HEK293T (cell line): ENCODE measurements around the gene PTP4A2.

Source experiments
- CTCF ChIA-PET: fragments of 350-600 bp; formaldehyde crosslinking; extraction: SDS; loops from one replicate; lab custom pipeline; 2021; ENCODE audit warnings: antibody characterized with exemption, inconsistent platforms; lab: Yijun Ruan, JAX
- POLR2A ChIA-PET: fragments of 350-600 bp; formaldehyde crosslinking; extraction: SDS; loops from one replicate; lab custom pipeline; 2020; ENCODE audit warnings: antibody characterized with exemption, inconsistent platforms; lab: Yijun Ruan, JAX
- DNase-seq: peaks from one replicate; pipeline ENCODE4 v3.0.0; 2012; ENCODE audit warnings: mixed read lengths; ENCODE audit errors: extremely low spot score
- ARNT ChIP-seq: fragments of 450-650 bp; IDR thresholded peaks from 2 replicates; pipeline ENCODE4 v1.6.1; 2017; ENCODE audit warnings: mild to moderate bottlenecking
- BHLHE40 ChIP-seq: fragments of 450-650 bp; IDR thresholded peaks from 2 replicates; pipeline ENCODE4 v1.6.1; 2016; ENCODE audit warnings: mild to moderate bottlenecking, moderate library complexity, borderline replicate concordance
- CTBP1 ChIP-seq: fragments of 450-650 bp; IDR thresholded peaks from 2 replicates; pipeline ENCODE4 v1.6.1; 2016; ENCODE audit warnings: borderline replicate concordance
- ELF4 ChIP-seq: fragments of 450-650 bp; IDR thresholded peaks from 2 replicates; pipeline ENCODE4 v1.6.1; 2017; ENCODE audit warnings: antibody characterized with exemption
- FOXA1 ChIP-seq: fragments of 450-650 bp; IDR thresholded peaks from 2 replicates; pipeline ENCODE4 v1.6.1; 2016; ENCODE audit warnings: mild to moderate bottlenecking
- FOXK2 ChIP-seq: fragments of 450-650 bp; IDR thresholded peaks from 2 replicates; pipeline ENCODE4 v1.6.1; 2016; ENCODE audit warnings: mild to moderate bottlenecking
- FOXM1 ChIP-seq: fragments of 450-650 bp; IDR thresholded peaks from 2 replicates; pipeline ENCODE4 v1.6.1; 2017; ENCODE audit warnings: mild to moderate bottlenecking, borderline replicate concordance
- HDGF ChIP-seq: fragments of 450-650 bp; IDR thresholded peaks from 2 replicates; pipeline ENCODE4 v1.6.1; 2017; ENCODE audit warnings: antibody characterized with exemption, borderline replicate concordance
- L3MBTL2 ChIP-seq: fragments of 450-650 bp; conservative IDR thresholded peaks from 2 replicates; pipeline ENCODE4 v1.6.1; 2016; ENCODE audit warnings: mild to moderate bottlenecking
- LEF1 ChIP-seq: fragments of 450-650 bp; IDR thresholded peaks from 2 replicates; pipeline ENCODE4 v1.6.1; 2017; ENCODE audit warnings: mild to moderate bottlenecking, borderline replicate concordance
- NFRKB ChIP-seq: fragments of 450-650 bp; IDR thresholded peaks from 2 replicates; pipeline ENCODE4 v1.6.1; 2016; ENCODE audit warnings: mild to moderate bottlenecking, moderate library complexity
- SP1 ChIP-seq: fragments of 450-650 bp; IDR thresholded peaks from 2 replicates; pipeline ENCODE4 v1.6.1; 2017
- SUZ12 ChIP-seq: fragments of 450-650 bp; IDR thresholded peaks from 2 replicates; pipeline ENCODE4 v1.6.1; 2016; ENCODE audit warnings: mild to moderate bottlenecking
- TARDBP ChIP-seq: fragments of 450-650 bp; IDR thresholded peaks from 2 replicates; pipeline ENCODE4 v1.6.1; 2016
- ZNF384 ChIP-seq: fragments of 450-650 bp; IDR thresholded peaks from 2 replicates; pipeline ENCODE4 v1.6.1; 2016
- TF ChIP-seq, protein P1 (sequence below): fragments of 450-650 bp; IDR thresholded peaks from 2 replicates; pipeline ENCODE4 v1.6.1; 2016

Gene PTP4A2

DNA sequence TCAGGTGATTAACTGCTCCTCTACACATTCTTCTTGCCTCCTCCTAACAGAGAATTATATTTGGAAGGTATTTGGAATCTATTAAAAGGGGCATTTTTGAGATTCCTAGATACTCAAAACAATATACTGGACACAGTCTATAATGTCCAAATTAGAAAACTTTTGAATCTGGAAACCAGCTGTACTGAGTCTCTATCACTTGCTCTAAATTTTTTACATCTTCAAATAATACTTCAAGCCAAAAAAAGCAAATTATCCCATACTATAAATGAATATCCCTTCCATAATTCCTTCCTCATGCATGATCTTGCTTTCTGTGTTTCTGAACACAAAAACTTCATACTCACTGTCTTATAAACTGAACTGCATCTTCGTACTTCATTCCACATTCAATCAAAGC, 28.5 kb downstream of the PTP4A2 start:
- ChIA-PET POLR2A (no interaction called here), CTCF (no interaction called here)
- DNase-seq = no peak
- no peak for TF ChIP-seq NFRKB
- TF ChIP-seq L3MBTL2 = no peak
- TF ChIP-seq ARNT = no peak
- TF ChIP-seq SP1 = no peak
- no peak for TF ChIP-seq ZNF384
- no peak for TF ChIP-seq CTBP1
- TF ChIP-seq BHLHE40 = no peak
- TF ChIP-seq ELF4 = no peak
- TF ChIP-seq FOXA1 = no peak
- TF ChIP-seq HDGF = no peak
- TF ChIP-seq SUZ12 = no peak
- TF ChIP-seq LEF1 = no peak
- no peak for TF ChIP-seq FOXK2

- DNase-seq = no peak
- ChIA-PET POLR2A (interaction anchor here (0.7 to 1.5 kb wide), 2 partner anchors 32 to 146 kb away, joined by 3 to 4 read pairs; partner anchors contain the start of gene PTP4A2), CTCF (interaction anchor here (0.6 to 1.7 kb wide), 3 partner anchors 56 to 99 kb away, joined by 4 to 7 read pairs (median 6); no protein-coding TSS in a partner anchor)
- TF ChIP-seq BHLHE40 (no peak), TARDBP (no peak), ELF4 (no peak), ARNT (no peak), SUZ12 (no peak), NFRKB (no peak), FOXA1 (no peak), FOXK2 (no peak), HDGF (no peak), ZNF384 (no peak)
- TF ChIP-seq, protein P1, sequence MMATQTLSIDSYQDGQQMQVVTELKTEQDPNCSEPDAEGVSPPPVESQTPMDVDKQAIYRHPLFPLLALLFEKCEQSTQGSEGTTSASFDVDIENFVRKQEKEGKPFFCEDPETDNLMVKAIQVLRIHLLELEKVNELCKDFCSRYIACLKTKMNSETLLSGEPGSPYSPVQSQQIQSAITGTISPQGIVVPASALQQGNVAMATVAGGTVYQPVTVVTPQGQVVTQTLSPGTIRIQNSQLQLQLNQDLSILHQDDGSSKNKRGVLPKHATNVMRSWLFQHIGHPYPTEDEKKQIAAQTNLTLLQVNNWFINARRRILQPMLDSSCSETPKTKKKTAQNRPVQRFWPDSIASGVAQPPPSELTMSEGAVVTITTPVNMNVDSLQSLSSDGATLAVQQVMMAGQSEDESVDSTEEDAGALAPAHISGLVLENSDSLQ = no peak
Measured at GRCh38 chr1:31906557-31906956, 31.6 kb downstream of the PTP4A2 start.

DNA sequence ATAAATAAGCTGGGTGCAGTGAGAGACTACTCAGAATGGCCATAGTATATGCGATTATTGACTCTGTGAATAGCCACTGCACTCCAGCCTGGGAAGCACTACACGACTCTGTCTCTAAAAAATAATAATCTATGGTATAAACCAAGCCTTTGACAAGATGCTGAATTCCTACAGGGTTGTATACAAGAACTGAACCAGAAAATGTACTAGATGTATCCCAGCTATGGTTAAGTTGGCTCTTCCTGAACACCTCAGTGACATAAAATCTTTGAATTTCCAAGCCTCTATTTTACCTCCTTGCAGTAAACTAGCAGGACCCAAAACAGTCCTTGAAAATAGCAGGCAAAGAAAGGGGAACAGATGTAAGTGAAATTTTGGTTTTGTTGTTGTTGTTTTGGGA, 32.5 kb downstream of the PTP4A2 start:
- no peak for DNase-seq
- ChIA-PET CTCF (interaction anchor here (0.6 to 1.7 kb wide), 3 partner anchors 8 to 58 kb away, joined by 3 to 6 read pairs (median 5); no protein-coding TSS in a partner anchor), POLR2A (interaction anchor here (0.7 to 1.5 kb wide), 2 partner anchors 32 to 145 kb away, joined by 3 to 4 read pairs; partner anchors contain the start of gene PTP4A2)
- TF ChIP-seq TARDBP (no peak), ELF4 (no peak), CTBP1 (no peak), ARNT (no peak), ZNF384 (no peak), HDGF (no peak), L3MBTL2 (no peak), SUZ12 (no peak), BHLHE40 (no peak), NFRKB (no peak), FOXM1 (no peak)
- TF ChIP-seq, protein P1 = no peak

DNA sequence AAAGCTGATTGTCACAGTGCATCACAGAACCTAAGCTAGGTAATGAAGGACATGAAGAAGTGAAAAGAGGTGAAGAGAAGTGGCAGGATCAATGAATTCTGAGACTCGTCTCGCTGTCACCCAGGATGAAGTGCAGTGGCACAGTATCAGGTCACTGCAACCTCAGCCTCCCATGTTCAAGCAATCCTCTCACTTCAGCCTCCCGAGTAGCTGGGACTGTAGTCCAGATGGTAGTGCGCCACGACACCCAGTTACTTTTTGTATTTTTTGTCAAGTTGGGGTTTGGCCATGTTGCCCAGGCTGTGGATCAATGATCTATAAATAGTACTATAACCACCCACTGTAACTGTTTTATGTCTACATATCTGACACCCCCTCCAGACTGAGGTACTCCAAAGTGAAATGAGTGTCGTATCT, 33.1 kb downstream of the PTP4A2 start:
- no peak for DNase-seq
- ChIA-PET POLR2A (interaction anchor here (1.4 to 1.5 kb wide), 2 partner anchors 13 to 33 kb away, joined by 3 to 4 read pairs; partner anchors contain the start of gene PTP4A2), CTCF (interaction anchor here (1.0 kb wide), 1 partner anchor 27 kb away, joined by 5 read pairs; no protein-coding TSS in a partner anchor)
- no peak for TF ChIP-seq HDGF

DNA sequence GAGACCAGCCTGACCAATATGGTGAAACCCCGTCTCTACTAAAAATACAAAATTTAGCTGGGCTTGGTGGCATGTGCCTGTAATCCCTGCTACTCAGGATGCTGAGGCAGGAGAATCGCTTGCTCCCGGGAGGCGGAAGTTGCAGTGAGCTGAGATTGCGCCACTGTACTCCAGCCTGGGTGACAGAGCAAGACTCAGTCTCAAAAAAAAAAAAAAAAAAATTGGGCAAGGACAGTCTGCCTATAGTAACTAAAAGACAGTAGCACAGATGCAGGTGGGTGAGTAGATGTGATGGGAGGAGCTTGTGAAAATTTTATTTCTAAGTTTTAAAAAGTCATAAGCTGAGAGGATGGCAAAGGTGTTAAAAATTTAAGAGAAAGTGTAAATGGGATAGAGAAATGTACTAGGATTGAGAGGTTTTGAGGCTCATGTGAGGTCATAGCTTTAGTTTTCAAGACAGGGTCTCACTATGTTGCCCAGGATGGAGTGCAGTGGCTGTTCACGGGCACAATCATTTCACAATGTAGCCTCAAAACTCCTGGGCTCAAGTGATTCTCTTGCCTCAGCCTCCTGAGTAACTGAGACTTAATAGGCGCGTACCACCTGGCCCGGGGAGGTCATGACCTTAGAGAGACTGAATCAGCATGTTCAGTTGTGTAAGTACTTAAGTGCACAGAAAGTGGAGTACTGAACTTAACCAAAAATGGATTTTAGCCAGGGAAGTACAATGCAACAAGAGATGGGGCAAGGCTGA, 33.7 kb downstream of the PTP4A2 start:
- ChIA-PET CTCF (interaction anchor here (0.6 to 1.3 kb wide), 2 partner anchors 54 to 59 kb away, joined by 3 read pairs; no protein-coding TSS in a partner anchor), POLR2A (interaction anchor here (1.4 kb wide), 1 partner anchor 12 kb away, joined by 3 read pairs; no protein-coding TSS in a partner anchor)
- TF ChIP-seq, protein P1 = no peak
- TF ChIP-seq ELF4 (no peak), CTBP1 (no peak), ARNT (no peak), LEF1 (no peak), FOXK2 (no peak), L3MBTL2 (no peak)
- DNase-seq = no peak

GRCh38 chr1:31902510-31902860, 35.7 kb downstream of the PTP4A2 start:
- no peak for DNase-seq
- ChIA-PET POLR2A (no interaction called here), CTCF (no interaction called here)
- TF ChIP-seq ELF4 (no peak), SUZ12 (no peak), SP1 (no peak)
